ENCODE results near the gene LEKR1.

Gene LEKR1

GRCh38 chr3:157094301-157094700 lies 268.1 kb downstream of the LEKR1 start:
- Histone ChIP-seq H3K4me3 (ENCODE audit: low read depth in 1 of 2, low read length in 2 of 2) (no peak overlapping the region), H3K36me3 (ENCODE audit: insufficient read depth, low read length) (no peaks in the 10 kb centered on the region), H2AFZ (ENCODE audit: low read depth, low read length) (no peak overlapping the region), H3K4me1 (ENCODE audit: insufficient read depth, low read length) (peaks cover 11% of the 10 kb centered on the region), H3K27me3 (ENCODE audit: insufficient read depth, low read length, poor library complexity) (peaks cover 19% of the 10 kb centered on the region), H3K9ac (ENCODE audit: low read depth, low read length) (no peak overlapping the region), H3K27ac (ENCODE audit: low read length) (no peak overlapping the region), H4K20me1 (ENCODE audit: insufficient read depth, low read length) (no peaks in the 10 kb centered on the region), H3K9me3 (ENCODE audit: insufficient read depth, low read length, severe bottlenecking) (no peaks in the 10 kb centered on the region), H3K79me2 (ENCODE audit: insufficient read depth, low read length) (no peaks in the 10 kb centered on the region), H3K4me2 (ENCODE audit: insufficient read depth, low read length) (no peak overlapping the region)
- TF ChIP-seq CTCF (IDR thresholded peaks at IDR 0.05; ENCODE audit: borderline replicate concordance, extremely low read depth, low read length, poor library complexity, severe bottlenecking) (no peak), EZH2 (IDR thresholded peaks at IDR 0.05; ENCODE audit: borderline replicate concordance, low read depth, low read length, severe bottlenecking) (no peak)
- no peak for DNase-seq
- ATAC-seq (ENCODE audit: insufficient read depth, low read depth), result no peak

- Histone ChIP-seq H3K36me3 (ENCODE audit: insufficient read depth, low read length) (no peaks in the 10 kb centered on the region), H3K4me2 (ENCODE audit: insufficient read depth, low read length) (no peak overlapping the region), H3K9ac (ENCODE audit: low read depth, low read length) (no peak overlapping the region), H4K20me1 (ENCODE audit: insufficient read depth, low read length) (no peaks in the 10 kb centered on the region), H3K9me3 (ENCODE audit: insufficient read depth, low read length, severe bottlenecking) (no peaks in the 10 kb centered on the region), H2AFZ (ENCODE audit: low read depth, low read length) (no peak overlapping the region), H3K27me3 (ENCODE audit: insufficient read depth, low read length, poor library complexity) (peaks cover 19% of the 10 kb centered on the region), H3K4me1 (ENCODE audit: insufficient read depth, low read length) (peaks cover 4% of the 10 kb centered on the region), H3K4me3 (ENCODE audit: low read depth in 1 of 2, low read length in 2 of 2) (no peak overlapping the region), H3K27ac (ENCODE audit: low read length) (no peak overlapping the region), H3K79me2 (ENCODE audit: insufficient read depth, low read length) (no peaks in the 10 kb centered on the region)
- no peak for DNase-seq
- ATAC-seq (ENCODE audit: insufficient read depth, low read depth), result no peak; the same call in 2 of the 3 replicates
- TF ChIP-seq EZH2 (IDR thresholded peaks at IDR 0.05; ENCODE audit: borderline replicate concordance, low read depth, low read length, severe bottlenecking), result no peak
- TF ChIP-seq CTCF (IDR thresholded peaks at IDR 0.05; ENCODE audit: borderline replicate concordance, extremely low read depth, low read length, poor library complexity, severe bottlenecking), result no peak
Measured at GRCh38 chr3:157094751-157095480, 268.8 kb downstream of the LEKR1 start.

All from DND-41 (cell line).